GM12878 (cell line): ENCODE results near the gene NOP16. TPM values are rescaled to one million over a fixed set of nuclear protein-coding genes. Genes with fewer than 3 reads are reported as not detected.
A peak's percentile ranks its signal among the peaks of the same experiment; 100 is the strongest.

Source experiments
- ATAC-seq: fragments of 200-7000 bp; cut with Tn5 transposase; 3 replicates; pipeline ENCODE4 v1.9.1; 2020; ENCODE audit warnings: mild to moderate bottlenecking, moderate library complexity
- BruUV-seq: library from RNA; stranded (reverse); fragments of 400-500 nt; replicated peaks from 2 replicates; lab custom pipeline; 2021; lab: Mats Ljungman, UMichigan
- CTCF ChIA-PET: fragments of 300-600 bp; sonication (Branson Sonifier 250); formaldehyde crosslinking; extraction: SDS; loops from one replicate; lab custom pipeline; 2021; ENCODE audit warnings: inconsistent platforms; lab: Yijun Ruan, JAX
- POLR2A ChIA-PET: fragments of 350-600 bp; formaldehyde crosslinking; extraction: SDS; loops from one replicate; lab custom pipeline; 2021; ENCODE audit warnings: inconsistent platforms; lab: Charles Lee
- RAD21 ChIA-PET: fragments of 300-600 bp; sonication (Branson Sonifier 250); formaldehyde crosslinking; loops from one replicate; lab custom pipeline; 2023; ENCODE audit warnings: antibody characterized with exemption; ENCODE audit not compliant: unreplicated experiment; lab: Charles Lee
- SMC1A ChIA-PET: fragments of 300-600 bp; sonication (Branson Sonifier 250); formaldehyde crosslinking; loops from one replicate; lab custom pipeline; 2023; ENCODE audit not compliant: unreplicated experiment, uncharacterized antibody; lab: Charles Lee
- DNase-seq: peaks from one replicate; pipeline ENCODE4 v3.0.0-alpha.2; 2011; ENCODE audit warnings: low read depth, low spot score
- FAIRE-seq: peaks from 3 replicates; lab custom pipeline; 2011; peaks lifted over from hg19 to GRCh38; lab: Jason Lieb, UNC
- H2AFZ ChIP-seq: 2 replicates; pipeline ENCODE4 v1.6.0; 2011; ENCODE audit warnings: low read depth, low read length, control low read depth; ENCODE audit not compliant: control insufficient read depth
- H3K27ac ChIP-seq: 2 replicates; pipeline ENCODE4 v1.5.1; 2011; ENCODE audit warnings: control low read depth; ENCODE audit not compliant: control insufficient read depth, insufficient read depth
- H3K27me3 ChIP-seq, 2 experiments: replicated peaks in 1 of 2; 2 replicates each; pipeline versions ENCODE4 v1.6.0 to v1.6.1; 2011; ENCODE audit warnings: low read length in 1 of 2; ENCODE audit not compliant: control insufficient read depth in 2 of 2, insufficient read depth in 2 of 2
- H3K36me3 ChIP-seq, 2 experiments: 2 replicates each; pipeline ENCODE4 v1.5.1; 2011; ENCODE audit warnings: low read length in 1 of 2; ENCODE audit not compliant: control insufficient read depth in 2 of 2, insufficient read depth in 2 of 2
- H3K4me1 ChIP-seq: 2 replicates; pipeline ENCODE4 v1.6.1; 2011; ENCODE audit warnings: mild to moderate bottlenecking, low read length, moderate library complexity, mixed read lengths; ENCODE audit not compliant: control insufficient read depth, insufficient read depth
- H3K4me2 ChIP-seq: 2 replicates; pipeline ENCODE4 v1.6.0; 2011; ENCODE audit warnings: control low read depth; ENCODE audit not compliant: control insufficient read depth, insufficient read depth
- H3K4me3 ChIP-seq: fragments of 200-600 bp; sonication (generic); 2 replicates; pipeline ENCODE4 v1.5.1; 2016
- H3K79me2 ChIP-seq: 2 replicates; pipeline ENCODE4 v1.6.0; 2011; ENCODE audit warnings: low read length; ENCODE audit not compliant: control insufficient read depth, insufficient read depth
- H3K9ac ChIP-seq: 2 replicates; pipeline ENCODE4 v1.8.0; 2011; ENCODE audit warnings: low read length, control low read depth, mixed read lengths; ENCODE audit not compliant: control insufficient read depth, insufficient read depth
- H3K9me3 ChIP-seq: replicated peaks from 3 replicates; pipeline ENCODE4 v1.5.1; 2011; ENCODE audit warnings: mild to moderate bottlenecking, low read length; ENCODE audit not compliant: control insufficient read depth, insufficient read depth
- H4K20me1 ChIP-seq: 2 replicates; pipeline ENCODE4 v1.6.0; 2011; ENCODE audit not compliant: control insufficient read depth, insufficient read depth
- BMI1 ChIP-seq: fragments of 450-650 bp; IDR thresholded peaks from 2 replicates; pipeline ENCODE4 v1.6.1; 2016; ENCODE audit warnings: mild to moderate bottlenecking, moderate library complexity, borderline replicate concordance
- CBX3 ChIP-seq: fragments of 200-600 bp; sonication (generic); IDR thresholded peaks from 2 replicates; pipeline ENCODE4 v1.6.1; 2016; ENCODE audit warnings: low read depth, borderline replicate concordance
- CTCF ChIP-seq, 3 experiments: IDR thresholded peaks in 2 of 3; conservative IDR thresholded peaks in 1 of 3; 2 replicates each; pipeline ENCODE4 v1.5.1; 2011; ENCODE audit warnings: low read depth in 3 of 3, low read length in 3 of 3, mild to moderate bottlenecking in 3 of 3, control low read depth in 2 of 3, moderate library complexity in 2 of 3, inconsistent platforms in 1 of 3, mixed read lengths in 1 of 3; ENCODE audit not compliant: control insufficient read depth in 2 of 3, insufficient read depth in 1 of 3; ENCODE audit errors: extremely low read depth in 1 of 3
- HDGF ChIP-seq: fragments of 450-650 bp; IDR thresholded peaks from 2 replicates; pipeline ENCODE4 v1.6.1; 2016; ENCODE audit warnings: antibody characterized with exemption
- IRF3 ChIP-seq: fragments of 450-650 bp; IDR thresholded peaks from 2 replicates; pipeline ENCODE4 v1.6.1; 2014; ENCODE audit warnings: mild to moderate bottlenecking
- IRF4 ChIP-seq: IDR thresholded peaks from 2 replicates; pipeline ENCODE4 v1.6.1; 2011; ENCODE audit warnings: low read depth, low read length
- MAX ChIP-seq: IDR thresholded peaks from 2 replicates; pipeline ENCODE4 v1.6.1; 2012; ENCODE audit warnings: low read depth, low read length, improper control_type of control experiment
- MYC ChIP-seq: IDR thresholded peaks from 2 replicates; pipeline ENCODE4 v1.6.1; 2011; ENCODE audit warnings: mild to moderate bottlenecking, low read length, moderate library complexity, inconsistent platforms; ENCODE audit not compliant: insufficient read depth, insufficient replicate concordance, insufficient read length, severe bottlenecking
- NFIC ChIP-seq: IDR thresholded peaks from 2 replicates; pipeline ENCODE4 v1.6.1; 2012; ENCODE audit warnings: low read depth, mild to moderate bottlenecking, inconsistent platforms, low read length, moderate library complexity
- NFXL1 ChIP-seq: fragments of 450-650 bp; IDR thresholded peaks from 2 replicates; pipeline ENCODE4 v1.6.1; 2017; ENCODE audit warnings: antibody characterized with exemption, mild to moderate bottlenecking, borderline replicate concordance
- RBBP5 ChIP-seq: fragments of 200-600 bp; sonication (generic); conservative IDR thresholded peaks from 2 replicates; pipeline ENCODE4 v1.6.1; 2016
- SMAD5 ChIP-seq: IDR thresholded peaks from 2 replicates; pipeline ENCODE4 v1.6.1; 2016; ENCODE audit warnings: antibody characterized with exemption, low read depth
- TBL1XR1 ChIP-seq: IDR thresholded peaks from 2 replicates; pipeline ENCODE4 v1.6.1; 2012; ENCODE audit warnings: low read depth, low read length, improper control_type of control experiment
- ZSCAN29 ChIP-seq: fragments of 450-650 bp; IDR thresholded peaks from 2 replicates; pipeline ENCODE4 v1.6.1; 2017; ENCODE audit warnings: mild to moderate bottlenecking, moderate library complexity
- WGBS: methylation state at CpG from one replicate; pipeline ENCODE4 v1.1.6; 2016; ENCODE audit warnings: low lambda C conversion rate; ENCODE audit not compliant: insufficient replicate concordance, insufficient coverage; ENCODE audit errors: missing lambda C conversion rate; 5-methylcytosine and 5-hydroxymethylcytosine counted together
- in situ Hi-C: fragments of 300-500 bp; cut with MboI; formaldehyde crosslinking; loops from 9 replicates; pipeline ENCODE4 v1.14.3; 2018; ENCODE audit warnings: mixed read lengths
- intact Hi-C: fragments of 100-400 bp; cut with micrococcal nuclease; formaldehyde crosslinking; loops from one replicate; pipeline ENCODE4 v1.14.2; 2022; ENCODE audit not compliant: unreplicated experiment
- polyA plus RNA-seq, 11 experiments: library from polyadenylated mRNA; depleted of rRNA in 4 of 11; unstranded in 6 of 11; stranded (reverse) in 5 of 11; fragments of >200 nt; fragmentation: Nextera tagmentation in 4 of 11; fragmentation: Illumina TruSeq in 1 of 11; extraction: Ambion mirVana in 4 of 11; extraction: Trizol in 1 of 11; gene quantifications; 1 replicate in 1 of 11; 2 replicates in 10 of 11; pipeline versions ENCODE4 v1.2.1 to v1.2.3, GENCODE V29; 2011 to 2016; ENCODE audit warnings: inconsistent platforms in 2 of 11, missing spikeins in 2 of 11, low read depth in 1 of 11
- total RNA-seq, 4 experiments: library from RNA; depleted of rRNA in 3 of 4; stranded (reverse); fragments of >200 nt in 3 of 4; fragmentation: Illumina TruSeq in 1 of 4; extraction: Trizol in 1 of 4; gene quantifications; 2 replicates each; pipeline versions ENCODE4 v1.2.1 to v1.2.3, GENCODE V29; 2013 to 2021
- TF ChIP-seq, protein P1 (sequence below): IDR thresholded peaks from 2 replicates; pipeline ENCODE4 v1.6.1; 2011; ENCODE audit warnings: low read depth, low read length, improper control_type of control experiment, borderline replicate concordance

The NOP16 gene
- total and polyA plus RNA-seq, 10 of the 15 experiments (the other 5 are each of a cell fraction or from before 2014, with no cell fraction given) = 50.3 to 276 (median 116) TPM

- TF ChIP-seq CTCF (IDR thresholded peaks at IDR 0.05 in 2 of 3, conservative IDR thresholded peaks at IDR 0.05 in 1 of 3; ENCODE audit: control insufficient read depth in 2 of 3, extremely low read depth in 1 of 3, insufficient read depth in 1 of 3, low read depth in 3 of 3, low read length in 3 of 3) (no peak), BMI1 (no peak), MAX (no peak), MYC (no peak), SMAD5 (no peak)
- TF ChIP-seq, all 136 proteins: peak for 0
These were observed 29.9 kb upstream of the NOP16 start (continued) for GRCh38 chr5:176418251-176418650.

GRCh38 chr5:176416965-176417364 lies 28.6 kb upstream of the NOP16 start:
- CTCF ChIA-PET = interaction anchor here (0.7 to 3.4 kb wide), 18 partner anchors 9 to 244 kb away, joined by 3 to 18 read pairs (median 5); partner anchors contain the start of genes FAF2 and KIAA1191
- Histone ChIP-seq H3K4me1 (peaks cover 19% of the 10 kb centered on the region), H3K4me2 (peak overlapping the region; percentile 66), H3K4me3 (peak overlapping the region; percentile 30; the same call in 1 of the 2 replicates), H2AFZ (peak overlapping the region; percentile 79), H3K9ac (no peak overlapping the region), H3K27me3 (no peaks in the 10 kb centered on the region), H4K20me1 (no peaks in the 10 kb centered on the region), H3K27ac (no peak overlapping the region), H3K36me3 (no peaks in the 10 kb centered on the region), H3K9me3 (no peaks in the 10 kb centered on the region), H3K79me2 (peaks cover 5% of the 10 kb centered on the region)
- WGBS = 50% methylated on average over 11 of the region's 11 CpGs
- ATAC-seq (no peak), FAIRE-seq (no peak), DNase-seq (no peak)
- no TSS peak for BruUV-seq
- SMC1A ChIA-PET = interaction anchor here (0.9 to 2.2 kb wide), 5 partner anchors 37 to 153 kb away, joined by 3 to 9 read pairs (median 6); partner anchors contain the start of gene RNF44
- POLR2A ChIA-PET = interaction anchor here (1.1 to 2.0 kb wide), 2 partner anchors 118 to 124 kb away, joined by 4 to 9 read pairs; no protein-coding TSS in a partner anchor
- RAD21 ChIA-PET = interaction anchor here (0.5 to 2.2 kb wide), 9 partner anchors 12 to 687 kb away, joined by 3 to 17 read pairs (median 4); partner anchors contain the start of genes FAF2 and RNF44
- in situ Hi-C loops = no loop called here
- intact Hi-C loops = loop anchor here (1.0 to 10.0 kb wide), 4 partner anchors 31 to 682 kb away; partner anchors contain the start of genes FAF2, RNF44 and TSPAN17
- TF ChIP-seq IRF4 (no peak), HDGF (no peak), NFXL1 (no peak), CBX3 (no peak), ZSCAN29 (no peak), RBBP5 (no peak), TBL1XR1 (no peak), NFIC (no peak), IRF3 (no peak)
- TF ChIP-seq, protein P1, sequence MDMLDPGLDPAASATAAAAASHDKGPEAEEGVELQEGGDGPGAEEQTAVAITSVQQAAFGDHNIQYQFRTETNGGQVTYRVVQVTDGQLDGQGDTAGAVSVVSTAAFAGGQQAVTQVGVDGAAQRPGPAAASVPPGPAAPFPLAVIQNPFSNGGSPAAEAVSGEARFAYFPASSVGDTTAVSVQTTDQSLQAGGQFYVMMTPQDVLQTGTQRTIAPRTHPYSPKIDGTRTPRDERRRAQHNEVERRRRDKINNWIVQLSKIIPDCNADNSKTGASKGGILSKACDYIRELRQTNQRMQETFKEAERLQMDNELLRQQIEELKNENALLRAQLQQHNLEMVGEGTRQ = no peak
